Measurements from ENCODE around the gene SCD5.

The SCD5 gene

DNA sequence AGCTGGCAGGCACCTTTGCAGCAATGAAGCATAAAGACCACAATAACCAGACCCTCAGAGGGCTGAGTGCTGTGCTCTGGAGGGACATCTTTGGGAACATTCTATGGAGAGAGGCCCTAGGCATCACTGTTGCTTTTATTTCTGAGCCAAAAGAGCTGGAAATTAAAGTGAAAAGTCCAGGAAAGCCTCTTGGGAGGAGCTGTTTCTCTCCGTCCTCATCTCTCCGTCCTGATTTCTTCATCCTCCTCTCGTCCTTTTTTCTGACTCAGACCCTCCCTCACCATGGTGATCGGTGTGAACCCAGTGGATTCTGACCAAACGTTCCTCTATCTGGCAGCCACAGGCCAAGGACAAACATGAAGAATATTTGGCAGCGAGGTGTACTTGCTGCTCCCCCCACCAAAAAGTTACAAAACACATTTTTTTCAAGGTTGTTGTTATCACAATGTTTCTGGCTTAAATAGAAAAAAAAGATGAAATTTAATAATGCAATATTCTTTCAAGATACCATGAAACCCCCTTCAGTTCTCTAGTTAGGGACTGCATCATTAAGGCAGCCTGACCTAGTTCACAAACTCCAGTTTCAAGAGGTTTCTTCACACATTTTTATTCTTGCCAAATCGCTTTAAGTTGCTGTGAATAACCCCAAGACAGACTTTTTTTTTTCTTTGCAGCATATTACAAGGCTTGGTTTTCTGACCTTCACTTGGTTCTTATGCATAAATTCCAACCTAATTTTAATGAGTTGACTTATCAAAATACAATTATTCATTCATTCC lies 80.2 kb downstream of the SCD5 start:
- DNase-seq, result no peak

DNA sequence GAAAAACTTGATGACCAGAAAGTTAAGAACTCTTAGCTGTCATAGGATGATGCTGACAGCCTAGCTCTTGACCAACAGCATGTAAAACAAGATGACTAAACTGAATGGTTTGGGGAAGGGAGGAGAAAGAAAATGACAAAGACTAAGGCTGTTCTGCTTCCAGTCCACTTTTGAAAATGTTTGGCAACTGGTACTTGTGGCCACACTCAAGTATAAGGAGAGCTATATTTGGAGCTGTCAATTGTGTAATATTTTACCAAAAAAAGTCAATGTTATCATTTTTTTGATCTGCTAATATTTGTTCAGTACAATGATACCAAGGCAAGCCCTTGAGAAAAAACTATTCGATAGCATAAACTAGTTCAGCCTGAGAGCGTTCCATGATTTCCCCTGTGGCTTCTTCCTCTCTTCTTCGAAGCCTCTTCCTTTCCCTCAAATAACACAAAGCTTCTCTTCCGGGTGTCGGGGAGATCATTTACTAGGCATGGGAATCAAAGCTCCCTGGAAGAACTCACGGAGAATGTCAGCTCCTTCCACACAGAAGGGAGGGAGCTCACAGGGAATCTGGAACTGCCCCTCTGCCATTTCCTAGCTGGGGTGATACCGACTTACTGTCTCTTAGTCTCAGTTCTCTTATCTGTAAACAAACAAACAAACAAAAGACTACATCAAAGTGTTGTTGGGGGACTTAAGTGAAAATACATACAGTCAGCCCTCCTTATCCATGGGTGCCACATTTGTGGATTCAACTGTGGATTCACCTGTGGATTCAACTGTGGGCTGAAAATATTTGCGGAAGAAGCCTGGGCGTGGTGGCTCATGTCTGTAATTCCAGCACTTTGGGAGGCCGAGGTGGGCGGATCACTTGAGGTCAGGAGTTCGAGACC lies 82.6 kb downstream of the SCD5 start:
- no peak for DNase-seq

DNA sequence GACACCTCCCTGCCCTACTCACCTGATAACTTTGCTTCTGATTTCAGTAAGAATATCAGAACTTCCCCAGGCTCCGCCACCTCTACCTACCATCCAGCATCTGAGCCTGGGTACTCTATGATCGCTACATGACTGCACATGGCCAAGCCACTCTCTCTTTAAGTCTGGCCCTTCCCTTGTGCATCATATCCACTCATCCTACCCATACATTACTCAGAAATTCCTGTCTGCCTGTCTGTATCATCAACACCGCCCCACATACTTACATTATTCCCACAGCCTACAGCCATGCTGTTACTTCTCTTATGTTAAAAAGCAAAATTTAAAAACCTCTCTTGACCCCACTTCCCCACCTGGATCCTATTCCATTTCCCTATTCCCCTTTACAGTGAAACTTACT lies 84.7 kb downstream of the SCD5 start:
- DNase-seq, result no peak

DNA sequence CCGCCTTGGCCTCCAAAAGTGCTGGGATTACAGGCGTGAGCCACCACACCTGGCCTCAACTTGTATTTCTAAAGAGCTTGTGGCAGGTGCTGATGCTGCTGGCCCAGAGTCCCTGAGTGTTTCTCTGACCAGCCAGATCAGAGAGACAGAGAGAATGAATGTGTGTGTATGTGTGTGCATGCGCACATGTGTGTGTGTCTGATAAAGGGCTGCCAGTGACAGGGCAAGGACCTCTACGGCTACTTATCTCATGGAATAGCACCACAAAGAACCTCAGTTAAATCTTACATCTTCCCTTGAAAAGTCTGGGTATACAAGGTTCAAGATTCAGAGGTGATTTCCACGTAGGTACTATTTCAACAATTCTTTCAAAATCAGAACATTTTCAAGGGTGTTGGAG lies 86.0 kb downstream of the SCD5 start:
- no peak for DNase-seq

DNA sequence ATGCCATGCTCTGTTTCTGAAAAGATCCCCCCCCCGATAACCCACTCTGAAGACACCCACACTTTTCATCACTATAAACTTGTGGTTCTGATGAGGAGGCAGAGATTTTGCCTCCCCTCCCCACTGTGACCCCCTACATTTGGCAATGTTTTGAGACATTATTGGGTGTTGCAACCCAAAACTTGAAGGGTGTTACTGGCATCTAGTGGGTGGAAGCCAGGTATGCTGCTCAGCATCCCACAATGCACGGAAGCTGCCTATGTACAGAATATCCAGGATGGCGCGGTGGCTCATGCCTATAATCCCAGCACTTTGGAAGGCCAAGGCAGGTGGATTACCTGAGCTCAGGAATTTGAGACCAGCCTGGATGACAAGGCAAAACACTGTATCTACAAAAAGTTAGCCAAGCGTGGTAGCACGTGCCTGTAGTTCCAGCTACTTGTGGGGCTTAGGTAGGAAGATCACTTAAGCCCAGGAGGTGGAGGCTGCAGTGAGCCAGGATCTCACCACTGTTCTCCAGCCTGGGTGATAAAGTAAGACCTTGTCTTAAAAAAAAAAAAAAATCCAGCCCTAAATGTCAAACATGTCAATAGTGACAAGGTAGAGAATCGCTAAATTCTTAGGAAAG lies 87.3 kb downstream of the SCD5 start:
- DNase-seq, result no peak

DNA sequence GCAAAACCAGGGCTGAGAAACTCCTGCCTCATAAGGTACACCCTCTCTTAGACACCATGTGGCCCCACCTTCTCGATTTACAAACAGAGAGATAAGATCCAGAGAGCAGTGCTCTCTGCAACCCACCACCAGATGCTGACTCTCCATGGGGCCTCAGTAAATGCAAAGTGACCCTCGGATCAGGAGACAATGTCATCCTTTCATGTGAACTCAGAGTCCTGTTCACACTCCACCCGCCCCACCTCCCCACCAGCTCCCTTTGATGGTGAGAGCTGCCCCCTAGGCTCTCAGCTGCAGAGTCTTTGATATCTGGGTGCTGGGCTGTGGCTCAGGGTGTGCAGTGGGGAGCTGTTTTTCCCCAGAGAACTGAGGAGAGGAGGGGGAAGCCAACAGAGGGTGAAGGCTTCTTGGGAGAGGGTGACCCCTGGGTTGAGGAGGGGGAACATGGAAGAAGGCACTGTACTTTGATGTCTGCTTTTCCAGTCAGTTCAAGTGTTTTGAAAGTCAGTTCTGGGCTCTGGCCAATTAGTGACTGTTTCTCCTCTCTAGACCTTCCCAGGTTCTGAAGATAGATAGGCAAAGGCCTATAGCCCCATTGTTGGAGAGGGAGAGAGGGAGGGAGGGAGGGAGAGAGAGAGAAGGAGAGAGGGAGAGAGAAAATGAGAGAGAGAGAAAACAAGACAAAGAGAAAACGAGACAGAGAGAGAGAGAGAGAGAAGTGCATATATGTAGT lies 88.2 kb downstream of the SCD5 start:
- DNase-seq, result no peak

DNA sequence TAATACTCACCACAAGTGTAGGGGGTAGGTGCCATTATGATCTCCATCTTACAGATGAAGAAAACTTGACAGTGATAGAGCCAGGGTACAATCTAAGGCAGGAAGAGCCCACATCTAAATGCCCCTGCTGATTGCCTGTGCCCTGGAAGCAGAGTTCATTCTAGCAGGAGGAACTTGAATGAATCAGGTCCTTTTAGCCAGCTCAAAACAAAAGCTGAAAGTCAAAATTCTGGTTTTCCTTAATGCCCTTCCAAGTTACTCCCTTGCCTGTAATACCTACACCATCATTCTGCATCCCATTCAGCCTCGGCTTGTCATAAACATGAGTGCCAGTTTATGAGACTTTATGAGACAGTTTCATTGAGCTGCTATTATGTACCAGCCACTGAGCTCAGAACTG lies 89.6 kb downstream of the SCD5 start:
- no peak for DNase-seq

DNA sequence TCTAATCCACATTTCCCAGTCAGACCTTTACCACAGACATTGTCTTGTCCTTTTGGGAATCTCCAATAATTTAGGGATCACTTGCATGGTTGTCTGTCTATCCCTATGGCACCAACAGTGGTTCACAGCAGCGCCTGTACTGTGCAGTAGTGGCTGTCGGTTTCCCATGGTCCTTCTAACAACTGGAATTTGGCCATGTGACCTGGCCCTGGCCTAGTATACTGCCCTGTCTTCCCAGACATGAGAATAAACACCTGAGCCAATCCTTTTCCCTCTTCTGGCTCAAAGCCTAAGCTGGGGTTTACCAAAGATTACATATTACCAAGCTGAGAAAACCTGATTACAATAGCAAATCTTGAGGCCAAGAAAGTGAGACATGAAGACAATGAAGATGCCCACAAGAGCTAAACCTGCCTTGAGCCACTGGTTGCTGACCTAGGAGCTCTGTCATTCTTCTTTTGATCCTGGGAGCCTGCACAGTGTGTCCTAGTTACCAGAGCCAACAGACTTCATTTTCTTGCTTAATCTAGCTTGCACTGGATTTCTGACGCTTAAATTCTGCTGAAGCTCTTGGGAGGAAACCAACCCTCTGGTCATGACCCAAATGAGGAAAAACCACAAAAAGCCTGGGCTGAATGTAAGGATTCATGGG lies 92.1 kb downstream of the SCD5 start:
- DNase-seq, result no peak

DNA sequence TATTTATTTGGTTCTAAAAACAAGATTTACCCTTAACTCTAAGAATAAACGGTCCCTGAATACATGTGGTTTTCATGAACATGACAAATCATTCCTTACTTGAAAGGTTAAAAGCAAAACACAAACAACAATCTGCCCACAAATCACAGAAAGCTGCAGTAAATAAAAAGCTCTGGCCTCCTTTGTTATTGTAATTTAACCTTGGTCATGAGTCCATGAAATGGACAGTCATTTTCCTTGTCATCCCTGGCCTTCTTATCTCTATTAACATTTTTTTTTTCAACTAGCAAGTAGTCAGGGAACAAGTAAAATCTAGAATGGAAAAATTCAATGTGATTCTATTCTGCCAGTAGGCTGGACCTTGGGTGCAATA lies 92.7 kb downstream of the SCD5 start:
- DNase-seq, result no peak

DNA sequence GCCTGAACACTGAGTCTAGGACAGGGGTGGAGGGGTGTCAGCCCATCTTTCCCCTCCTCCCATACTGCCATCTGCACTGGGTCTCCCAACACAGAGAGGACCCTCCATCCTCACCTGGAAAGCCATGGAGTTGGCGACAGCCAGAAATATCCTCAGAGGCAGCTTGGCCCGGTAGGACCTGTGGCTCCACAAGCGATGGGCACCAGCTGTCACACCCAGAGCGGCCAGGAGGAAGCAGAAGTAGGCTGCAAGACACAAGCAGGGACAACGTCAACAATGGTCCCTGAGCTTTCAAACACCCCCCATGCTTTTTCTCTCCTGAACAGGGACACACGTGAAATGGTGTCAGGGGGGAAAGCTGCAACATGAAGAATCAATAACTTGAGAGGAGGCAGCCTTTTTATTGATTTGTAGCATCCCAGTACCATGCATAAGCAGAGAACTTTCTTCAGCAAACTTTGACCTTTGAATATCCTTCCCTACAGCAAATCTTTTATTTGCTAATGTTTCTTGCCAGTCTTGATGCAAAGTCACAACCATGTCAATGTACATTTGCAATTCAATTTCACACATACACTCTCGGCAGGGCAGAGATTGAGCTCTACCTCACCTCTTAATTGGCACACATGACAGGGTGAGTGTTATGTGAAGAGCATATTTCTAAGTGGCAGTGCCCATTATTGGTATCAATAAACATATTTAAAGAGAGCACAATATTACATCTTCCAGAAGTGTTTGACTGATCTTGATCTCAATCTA lies 93.2 kb downstream of the SCD5 start:
- DNase-seq, result no peak

DNA sequence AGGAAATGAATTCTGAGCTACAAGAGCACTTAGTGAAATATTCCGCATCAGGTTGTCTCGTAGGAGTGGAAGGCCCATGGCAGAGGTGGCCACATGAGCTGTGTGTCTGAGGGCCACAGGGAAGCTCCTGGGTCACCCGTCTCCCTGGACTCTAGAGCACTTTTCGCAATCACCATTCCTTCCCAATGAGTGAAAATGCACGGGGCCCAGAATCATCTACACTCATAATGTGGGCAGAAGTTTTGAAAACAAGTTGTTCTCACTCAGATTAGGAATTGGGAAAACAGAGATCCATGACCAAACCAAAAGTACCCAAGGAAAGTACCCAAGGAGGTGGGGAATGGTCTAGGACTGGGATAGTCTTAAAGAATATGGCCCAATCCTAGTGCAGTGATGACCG lies 94.4 kb downstream of the SCD5 start:
- DNase-seq, result no peak

DNA sequence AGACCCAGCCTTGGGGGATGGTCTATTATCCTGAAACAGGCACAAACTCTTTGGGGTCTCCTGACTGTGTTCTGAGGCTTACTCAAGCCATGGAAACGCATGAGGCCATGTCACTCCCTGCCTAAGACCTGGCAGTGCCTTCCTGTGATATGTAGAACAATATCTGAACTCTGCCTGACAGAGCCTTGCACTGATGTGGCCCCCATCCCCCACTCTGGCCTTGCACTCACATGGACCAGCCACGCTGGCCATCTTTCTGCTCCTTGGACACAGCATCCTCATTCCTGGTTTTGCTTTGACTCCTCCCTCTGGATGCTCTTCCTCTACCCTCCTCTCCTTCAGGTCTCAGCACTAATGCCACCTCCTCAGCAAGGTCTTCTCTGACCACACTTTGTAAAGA lies 100.2 kb downstream of the SCD5 start:
- no peak for DNase-seq

DNA sequence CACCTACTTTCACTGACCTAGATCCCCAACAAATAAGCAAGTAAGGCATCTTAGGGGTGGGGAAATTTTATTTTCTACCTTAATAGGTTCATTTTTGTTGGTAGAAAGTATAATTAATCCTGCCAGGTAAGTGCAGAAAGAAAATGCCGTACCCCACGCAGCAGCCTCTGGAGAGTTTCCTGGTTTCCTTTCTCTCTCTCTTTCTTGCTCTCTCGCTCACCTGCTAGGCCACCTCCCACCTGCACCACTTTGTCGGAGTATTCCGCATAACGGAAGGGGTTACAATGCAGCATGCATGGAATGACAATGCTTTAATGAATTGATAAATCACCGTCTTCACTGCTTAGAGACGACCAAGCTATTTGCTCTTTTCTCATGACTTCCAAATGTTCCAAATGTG lies 101.0 kb downstream of the SCD5 start:
- DNase-seq, result no peak

DNA sequence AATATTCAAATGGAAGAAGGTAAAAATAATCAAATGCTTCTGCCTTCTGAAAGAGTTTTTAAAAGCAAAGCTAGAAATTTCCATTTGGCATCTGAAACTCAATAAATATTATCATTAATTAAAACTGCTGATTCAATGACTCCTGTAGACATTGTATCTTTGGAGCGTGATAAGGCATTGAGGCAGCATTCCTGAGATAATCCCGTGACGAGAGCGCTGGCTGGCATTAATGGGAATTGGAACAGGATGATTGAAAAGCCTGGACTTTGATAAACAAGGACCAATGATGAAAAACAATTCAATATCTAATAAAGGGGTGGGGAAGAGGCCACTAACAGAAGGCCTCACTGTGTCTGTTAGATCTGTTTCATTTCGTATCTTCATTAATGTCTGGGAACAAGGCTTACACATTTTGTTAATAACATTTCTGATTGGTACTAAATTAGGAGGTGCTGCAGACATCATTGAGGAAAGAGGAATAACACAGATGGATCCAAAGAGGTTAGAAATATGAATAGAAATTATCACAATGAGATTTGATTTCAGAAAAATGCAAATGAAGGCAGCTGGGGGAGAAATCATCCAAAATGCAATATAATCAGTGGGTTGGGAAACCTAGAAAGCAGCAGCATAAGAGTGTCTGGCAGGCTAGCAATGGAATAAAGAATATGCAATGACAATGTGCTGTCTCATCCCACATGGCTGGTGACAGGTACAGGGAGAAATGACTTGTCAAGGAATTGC lies 102.3 kb downstream of the SCD5 start:
- no peak for DNase-seq

DNA sequence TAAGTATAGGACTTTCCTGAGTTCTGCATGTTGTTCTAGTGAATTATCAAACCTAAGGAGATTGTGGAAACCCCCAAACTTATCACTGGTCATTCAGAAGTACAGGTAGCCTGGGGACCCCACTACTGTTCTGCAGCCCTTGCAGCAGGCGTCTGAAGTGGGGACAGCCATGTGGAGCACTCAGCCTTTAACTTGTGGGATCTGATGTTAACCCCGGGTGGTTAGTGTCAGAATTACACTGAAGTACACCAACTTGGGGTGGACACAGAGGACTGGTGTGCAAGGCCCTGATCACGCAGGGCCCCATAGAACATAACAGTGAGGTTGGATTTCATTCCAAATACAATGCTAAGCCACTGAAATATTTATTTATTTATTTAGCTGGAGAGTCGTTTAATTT lies 103.7 kb downstream of the SCD5 start:
- DNase-seq, result no peak

DNA sequence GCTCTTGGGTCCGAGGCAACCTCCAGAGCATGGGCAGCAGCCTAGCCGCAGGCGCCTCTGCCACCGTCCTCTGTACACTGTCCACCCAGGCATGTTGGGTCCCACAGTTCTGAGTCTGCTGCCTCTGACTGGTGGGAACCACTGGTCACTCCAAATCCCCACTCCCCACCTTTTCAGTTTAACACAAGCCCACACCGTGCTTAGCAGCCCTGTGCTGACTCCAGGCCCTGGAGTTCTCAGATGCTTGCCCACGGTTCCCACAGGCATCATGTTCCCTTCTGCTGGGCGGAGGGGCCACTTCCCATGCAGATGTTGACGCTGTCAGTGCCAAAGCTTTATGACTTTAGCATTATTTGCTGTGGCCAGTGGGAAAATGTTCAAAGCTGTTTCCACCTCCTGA lies 104.5 kb downstream of the SCD5 start:
- DNase-seq, result peak; percentile 20

DNA sequence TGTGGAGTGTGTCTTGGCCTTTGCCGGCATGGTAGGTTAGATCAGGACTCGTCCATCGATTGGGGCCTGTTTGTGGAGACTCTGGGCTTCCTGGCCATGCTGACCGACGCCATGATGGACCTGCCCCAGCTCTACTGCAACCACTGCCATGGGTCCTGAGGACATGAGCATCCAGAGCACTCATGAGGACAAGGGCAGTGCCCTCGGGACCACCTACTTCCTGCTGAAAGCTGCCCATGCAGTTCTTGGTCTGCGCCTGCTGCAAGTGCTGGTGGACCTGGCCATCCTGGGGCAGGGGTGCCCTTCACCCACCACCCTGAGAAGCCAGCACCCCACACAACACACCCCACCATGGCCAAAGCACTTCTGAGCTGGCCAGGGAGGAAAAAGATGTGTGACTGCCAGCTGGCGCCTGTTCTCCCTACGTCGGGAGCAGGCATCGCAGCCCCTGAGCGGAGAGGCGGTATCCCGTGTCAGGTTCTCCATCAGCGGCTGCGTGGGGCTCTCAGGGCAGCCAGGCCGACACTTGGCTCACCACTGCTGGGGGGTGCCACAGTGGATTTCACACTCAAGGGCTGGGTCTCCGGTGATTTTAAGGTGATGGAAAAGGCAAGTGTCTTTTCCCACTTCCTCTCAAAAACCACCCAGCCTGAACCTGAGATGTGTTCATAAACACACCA lies 106.4 kb downstream of the SCD5 start:
- no peak for DNase-seq

DNA sequence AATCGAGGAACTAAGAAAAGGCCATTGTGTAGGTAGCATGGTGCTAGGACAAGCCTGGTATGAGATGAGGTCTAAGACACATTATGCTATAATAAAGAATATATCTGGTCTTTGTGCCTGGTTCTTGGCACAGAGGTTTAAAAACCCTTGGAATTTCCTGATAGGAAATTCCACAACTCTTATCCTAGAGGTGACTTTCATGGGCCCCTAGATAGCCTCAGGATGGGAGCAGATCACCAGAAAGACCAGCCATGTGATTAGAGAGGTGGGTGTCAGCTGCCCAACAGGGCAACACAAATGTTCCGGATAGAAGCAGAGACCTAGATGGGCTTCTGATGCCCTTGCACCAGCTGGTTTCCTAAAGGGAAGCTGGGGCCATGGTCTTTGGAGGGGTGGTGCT lies 107.2 kb downstream of the SCD5 start:
- DNase-seq, result no peak

DNA sequence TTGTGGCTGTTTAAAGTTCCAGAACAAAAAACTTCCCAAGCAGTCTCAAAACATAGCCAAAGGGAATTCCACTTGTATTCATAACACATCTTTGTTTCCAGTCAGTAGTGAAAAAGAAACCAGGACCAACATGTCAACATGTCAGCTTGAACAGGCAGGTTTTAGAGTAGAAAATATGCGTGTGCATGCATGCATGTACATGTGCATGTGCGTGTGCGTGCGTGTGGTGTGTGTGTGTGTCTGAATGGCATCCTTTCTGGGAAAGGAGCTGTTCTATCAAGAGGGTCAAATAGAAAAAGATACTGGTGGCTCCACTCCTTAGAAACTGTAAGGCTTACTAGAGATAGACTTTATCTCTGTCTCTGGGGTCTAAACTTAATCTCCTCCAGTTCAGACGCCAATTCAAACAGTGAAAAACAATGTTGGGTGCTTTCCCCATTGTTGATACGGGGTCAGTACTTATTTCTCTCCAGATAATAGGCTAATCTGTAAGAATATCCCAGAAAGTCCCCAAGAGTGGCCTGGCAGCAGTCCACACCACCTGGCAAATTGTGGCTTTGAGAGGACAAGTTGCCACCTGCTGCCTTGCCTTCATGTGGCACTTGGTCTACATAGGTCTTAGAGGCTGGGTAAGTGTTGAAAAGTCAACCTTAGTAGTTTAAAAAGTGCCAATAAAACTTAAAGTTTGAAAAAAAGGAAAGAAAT lies 110.4 kb downstream of the SCD5 start:
- no peak for DNase-seq

DNA sequence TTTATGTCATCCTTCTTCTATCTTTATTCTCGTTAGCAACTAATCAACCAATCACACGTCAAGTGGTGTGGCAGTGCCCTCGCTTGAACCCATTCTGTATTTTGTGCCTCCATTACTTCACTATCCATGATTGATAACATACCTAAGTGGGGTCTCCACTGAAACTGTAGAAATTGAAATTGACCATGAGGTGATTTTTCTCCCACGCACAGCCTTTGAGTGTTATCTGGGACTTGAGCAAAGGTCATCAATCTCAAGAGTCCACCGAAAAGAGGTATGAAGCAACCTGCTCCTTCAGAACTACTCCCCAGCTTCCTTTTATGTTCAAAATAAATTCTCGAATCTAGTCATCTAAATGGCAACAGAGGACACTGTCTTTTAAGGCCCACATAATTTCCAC lies 111.1 kb downstream of the SCD5 start:
- no peak for DNase-seq

Measured in NCI-H2029 (cell line).